Measurements from ENCODE around the gene SPTBN5. TPM values are rescaled to one million over a fixed set of nuclear protein-coding genes. Genes with fewer than 3 reads are reported as not detected.

The SPTBN5 gene
- total RNA-seq, 1 experiment from 2014 or later = 2.5 TPM

DNA sequence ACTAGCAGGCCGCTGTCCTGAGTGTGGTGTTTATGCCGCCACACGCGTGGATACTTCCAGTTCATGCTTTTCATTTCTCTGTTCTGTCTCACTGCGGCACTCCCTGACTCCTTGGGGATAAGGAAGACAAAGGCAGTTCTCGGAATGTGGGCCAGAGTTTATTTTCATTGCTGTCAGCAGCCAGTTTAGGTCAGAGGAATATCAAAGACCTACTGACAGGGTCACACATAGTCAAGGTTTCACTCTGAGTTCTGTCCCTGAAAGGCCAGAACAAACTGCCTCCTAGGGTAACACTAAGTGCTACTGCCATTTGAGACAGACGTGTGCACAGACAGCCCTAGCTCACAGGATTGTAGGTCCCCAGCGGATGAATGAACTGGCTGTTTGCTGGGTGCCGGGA, 27.3 kb upstream of the SPTBN5 start:
- intact Hi-C loops (cut with micrococcal nuclease; ENCODE audit: unreplicated experiment) = no loop called here
- Mint-ChIP-seq H3K27me3 (ENCODE audit: insufficient read depth, unreplicated experiment) (no peaks in the 10 kb centered on the region), H3K4me3 (ENCODE audit: unreplicated experiment) (no peak overlapping the region), H3K9me3 (ENCODE audit: unreplicated experiment) (no peaks in the 10 kb centered on the region), H3K27ac (ENCODE audit: unreplicated experiment) (no peak overlapping the region), H3K36me3 (ENCODE audit: insufficient read depth, unreplicated experiment) (peaks cover 83% of the 10 kb centered on the region), H3K4me1 (ENCODE audit: low read depth, unreplicated experiment) (peaks cover 36% of the 10 kb centered on the region)
- BruUV-seq (replicated peaks) = no TSS peak
- POLR2A ChIA-PET = no interaction called here
- DNase-seq = no peak
- TF ChIP-seq, protein P1, sequence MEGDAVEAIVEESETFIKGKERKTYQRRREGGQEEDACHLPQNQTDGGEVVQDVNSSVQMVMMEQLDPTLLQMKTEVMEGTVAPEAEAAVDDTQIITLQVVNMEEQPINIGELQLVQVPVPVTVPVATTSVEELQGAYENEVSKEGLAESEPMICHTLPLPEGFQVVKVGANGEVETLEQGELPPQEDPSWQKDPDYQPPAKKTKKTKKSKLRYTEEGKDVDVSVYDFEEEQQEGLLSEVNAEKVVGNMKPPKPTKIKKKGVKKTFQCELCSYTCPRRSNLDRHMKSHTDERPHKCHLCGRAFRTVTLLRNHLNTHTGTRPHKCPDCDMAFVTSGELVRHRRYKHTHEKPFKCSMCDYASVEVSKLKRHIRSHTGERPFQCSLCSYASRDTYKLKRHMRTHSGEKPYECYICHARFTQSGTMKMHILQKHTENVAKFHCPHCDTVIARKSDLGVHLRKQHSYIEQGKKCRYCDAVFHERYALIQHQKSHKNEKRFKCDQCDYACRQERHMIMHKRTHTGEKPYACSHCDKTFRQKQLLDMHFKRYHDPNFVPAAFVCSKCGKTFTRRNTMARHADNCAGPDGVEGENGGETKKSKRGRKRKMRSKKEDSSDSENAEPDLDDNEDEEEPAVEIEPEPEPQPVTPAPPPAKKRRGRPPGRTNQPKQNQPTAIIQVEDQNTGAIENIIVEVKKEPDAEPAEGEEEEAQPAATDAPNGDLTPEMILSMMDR (IDR thresholded peaks at IDR 0.05; ENCODE audit: insufficient read depth in 1 of 2, low read depth in 1 of 2, low read length in 1 of 2, severe bottlenecking in 1 of 2, unreplicated experiment in 1 of 2) = no peak
- CTCF ChIA-PET = no interaction called here
- H3K4me1 ChIP-seq = peaks cover 30% of the 10 kb centered on the region
- peaks cover 2% of the 10 kb centered on the region; the same call in 1 of the 2 replicates for H3K36me3 ChIP-seq (ENCODE audit: control insufficient read depth, insufficient read depth, low read length)
- no peaks in the 10 kb centered on the region for H3K9me3 ChIP-seq
- H3K4me3 ChIP-seq (ENCODE audit: low read depth, low read length) = no peak overlapping the region
- H3K27me3 ChIP-seq (replicated peaks; ENCODE audit: control insufficient read depth, insufficient read depth, low read length) = no peaks in the 10 kb centered on the region

DNA sequence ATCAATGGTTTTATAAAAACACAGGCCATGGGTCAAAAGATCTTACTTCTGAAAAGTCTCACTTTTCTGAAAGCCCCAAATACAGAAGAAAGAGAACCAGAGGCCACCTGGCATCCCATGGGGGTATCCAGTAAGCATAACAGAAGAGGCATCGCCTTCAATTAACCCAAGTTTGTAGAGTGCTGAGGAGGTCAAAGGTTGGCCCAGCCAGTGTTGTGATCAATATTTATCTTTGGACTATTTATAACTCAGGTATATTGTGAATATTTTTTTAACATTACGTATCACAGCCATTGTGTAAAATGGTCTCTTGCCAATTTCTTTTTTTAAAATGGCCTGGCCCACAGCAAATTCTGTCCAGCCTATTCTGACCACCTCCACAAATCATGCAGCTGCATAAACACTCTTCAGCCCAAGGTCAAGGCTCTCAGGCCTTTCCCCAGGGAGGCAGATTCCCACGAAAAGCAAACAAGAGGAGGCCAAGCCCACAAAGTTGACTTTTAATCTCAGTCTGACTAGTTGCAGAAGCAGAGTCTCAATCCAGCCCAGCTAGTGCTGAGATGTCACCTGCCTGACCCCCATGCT, 26.2 kb upstream of the SPTBN5 start:
- intact Hi-C loops (cut with micrococcal nuclease; ENCODE audit: unreplicated experiment) = no loop called here

DNA sequence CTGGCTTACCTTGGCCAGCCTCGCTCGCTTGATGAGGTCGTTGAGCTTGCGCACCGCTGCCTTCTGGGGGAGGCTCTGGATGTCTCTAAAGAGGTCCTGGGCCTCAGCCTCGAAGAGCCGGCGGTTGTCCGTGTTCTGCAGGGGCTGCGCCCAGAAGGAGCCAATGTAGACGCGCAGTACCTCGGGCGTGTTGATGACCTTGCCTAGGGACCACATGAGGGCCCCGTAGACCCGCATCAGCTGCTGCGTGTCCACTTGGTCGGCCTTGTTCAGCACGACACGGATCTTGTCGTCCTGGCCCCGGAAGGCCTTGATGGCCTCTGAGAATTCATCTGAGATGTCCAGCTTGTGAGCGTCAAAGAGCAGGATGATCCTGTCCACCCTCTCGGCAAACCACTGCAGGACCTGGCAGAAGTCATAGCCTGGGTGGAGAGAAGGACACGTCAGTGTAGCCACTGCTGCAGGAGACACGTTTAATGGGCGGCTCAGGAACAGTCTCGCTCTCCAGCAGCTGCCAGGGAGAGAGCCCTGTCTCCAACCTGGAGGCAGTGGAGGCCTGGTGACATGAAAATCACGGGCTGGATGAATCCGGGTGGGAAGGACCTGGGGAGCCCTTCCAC, 25.5 kb upstream of the SPTBN5 start:
- Histone ChIP-seq H3K9me3 (no peaks in the 10 kb centered on the region), H3K27me3 (replicated peaks; ENCODE audit: control insufficient read depth, insufficient read depth, low read length) (no peaks in the 10 kb centered on the region), H3K36me3 (ENCODE audit: control insufficient read depth, insufficient read depth, low read length) (peaks cover 2% of the 10 kb centered on the region; the same call in 1 of the 2 replicates), H3K4me1 (peaks cover 24% of the 10 kb centered on the region), H3K4me3 (ENCODE audit: low read depth, low read length) (no peak overlapping the region)
- no TSS peak for BruUV-seq (replicated peaks)
- POLR2A ChIA-PET = no interaction called here
- Mint-ChIP-seq H3K4me3 (ENCODE audit: unreplicated experiment) (no peak overlapping the region), H3K27ac (ENCODE audit: unreplicated experiment) (no peak overlapping the region), H3K4me1 (ENCODE audit: low read depth, unreplicated experiment) (peaks cover 30% of the 10 kb centered on the region), H3K36me3 (ENCODE audit: insufficient read depth, unreplicated experiment) (peaks cover 85% of the 10 kb centered on the region), H3K9me3 (ENCODE audit: unreplicated experiment) (no peaks in the 10 kb centered on the region), H3K27me3 (ENCODE audit: insufficient read depth, unreplicated experiment) (no peaks in the 10 kb centered on the region)
- intact Hi-C loops (cut with micrococcal nuclease; ENCODE audit: unreplicated experiment) = no loop called here
- DNase-seq = no peak
- TF ChIP-seq, protein P1 (IDR thresholded peaks at IDR 0.05; ENCODE audit: insufficient read depth in 1 of 2, low read depth in 1 of 2, low read length in 1 of 2, severe bottlenecking in 1 of 2, unreplicated experiment in 1 of 2) = no peak
- CTCF ChIA-PET = no interaction called here

More for the DNA sequence above, 26.2 kb upstream of the SPTBN5 start:
- Histone ChIP-seq H3K4me1 (peaks cover 24% of the 10 kb centered on the region), H3K9me3 (no peaks in the 10 kb centered on the region), H3K27me3 (replicated peaks; ENCODE audit: control insufficient read depth, insufficient read depth, low read length) (no peaks in the 10 kb centered on the region), H3K4me3 (ENCODE audit: low read depth, low read length) (no peak overlapping the region), H3K36me3 (ENCODE audit: control insufficient read depth, insufficient read depth, low read length) (peaks cover 2% of the 10 kb centered on the region; the same call in 1 of the 2 replicates)
- Mint-ChIP-seq H3K4me1 (ENCODE audit: low read depth, unreplicated experiment) (peaks cover 30% of the 10 kb centered on the region), H3K27me3 (ENCODE audit: insufficient read depth, unreplicated experiment) (no peaks in the 10 kb centered on the region), H3K27ac (ENCODE audit: unreplicated experiment) (no peak overlapping the region), H3K36me3 (ENCODE audit: insufficient read depth, unreplicated experiment) (peaks cover 85% of the 10 kb centered on the region), H3K4me3 (ENCODE audit: unreplicated experiment) (no peak overlapping the region), H3K9me3 (ENCODE audit: unreplicated experiment) (no peaks in the 10 kb centered on the region)
- DNase-seq = no peak
- BruUV-seq (replicated peaks) = no TSS peak
- TF ChIP-seq, protein P1 (IDR thresholded peaks at IDR 0.05; ENCODE audit: insufficient read depth in 1 of 2, low read depth in 1 of 2, low read length in 1 of 2, severe bottlenecking in 1 of 2, unreplicated experiment in 1 of 2) = no peak
- ChIA-PET CTCF (no interaction called here), POLR2A (no interaction called here)

Measured in Caco-2 (cell line).